Mesenchymal stem cell (in vitro differentiated cells and primary cell): ENCODE data around the gene NUDT8.

Experiments used
- DNase-seq: peaks from one replicate; pipeline ENCODE4 v3.0.0-alpha.2; 2013
- H2AFZ ChIP-seq: one replicate; pipeline ENCODE4 v1.6.1; 2013; ENCODE audit warnings: low read depth, mild to moderate bottlenecking, control low read depth, inconsistent platforms, low read length, moderate library complexity
- H2AK5ac ChIP-seq: 2 replicates; pipeline ENCODE4 v1.6.1; 2013; ENCODE audit warnings: low read length, moderate library complexity, mild to moderate bottlenecking, inconsistent platforms; ENCODE audit not compliant: severe bottlenecking
- H2BK120ac ChIP-seq: one replicate; pipeline ENCODE4 v1.6.1; 2013; ENCODE audit warnings: low read depth, mild to moderate bottlenecking, inconsistent platforms, low read length, moderate library complexity
- H2BK12ac ChIP-seq, 2 experiments: one replicate each; pipeline ENCODE4 v1.6.1; 2013; ENCODE audit warnings: inconsistent platforms in 2 of 2, low read length in 2 of 2, mild to moderate bottlenecking in 2 of 2, moderate library complexity in 2 of 2, control low read depth in 1 of 2
- H2BK15ac ChIP-seq: one replicate; pipeline ENCODE4 v1.6.1; 2013; ENCODE audit warnings: mild to moderate bottlenecking, low read depth, inconsistent platforms; ENCODE audit not compliant: poor library complexity, severe bottlenecking
- H2BK5ac ChIP-seq: 2 replicates; pipeline ENCODE4 v1.6.1; 2013; ENCODE audit warnings: low read depth, mild to moderate bottlenecking, low read length, control low read depth, inconsistent platforms; ENCODE audit not compliant: poor library complexity, severe bottlenecking
- H3K14ac ChIP-seq, 2 experiments: one replicate each; pipeline ENCODE4 v1.6.1; 2013; ENCODE audit warnings: inconsistent platforms in 2 of 2, low read length in 2 of 2, control low read depth in 1 of 2, mild to moderate bottlenecking in 1 of 2, moderate library complexity in 1 of 2
- H3K18ac ChIP-seq, 2 experiments: one replicate each; pipeline ENCODE4 v1.6.1; 2013; ENCODE audit warnings: inconsistent platforms in 2 of 2, low read length in 2 of 2, control low read depth in 1 of 2, low read depth in 1 of 2, mild to moderate bottlenecking in 1 of 2
- H3K23ac ChIP-seq, 2 experiments: one replicate each; pipeline ENCODE4 v1.6.1; 2013; ENCODE audit warnings: inconsistent platforms in 2 of 2, low read length in 2 of 2, mild to moderate bottlenecking in 2 of 2, moderate library complexity in 2 of 2, control low read depth in 1 of 2
- H3K27ac ChIP-seq: 2 replicates; pipeline ENCODE4 v1.5.1; 2013; ENCODE audit warnings: mild to moderate bottlenecking, moderate library complexity, low read length, control low read depth, inconsistent platforms; ENCODE audit not compliant: poor library complexity, severe bottlenecking
- H3K27me3 ChIP-seq, 2 experiments: 2 replicates each; pipeline versions ENCODE4 v1.6.1 to v1.7.0; 2013; ENCODE audit warnings: low read length in 2 of 2, mild to moderate bottlenecking in 2 of 2, moderate library complexity in 2 of 2, control low read depth in 1 of 2, inconsistent platforms in 1 of 2; ENCODE audit not compliant: control insufficient read depth in 1 of 2, insufficient read depth in 1 of 2
- H3K36me3 ChIP-seq, 2 experiments: 2 replicates each; pipeline versions ENCODE4 v1.6.1 to v1.7.0; 2013; ENCODE audit warnings: low read length in 2 of 2, control low read depth in 1 of 2, inconsistent platforms in 1 of 2, low read depth in 1 of 2, mild to moderate bottlenecking in 1 of 2; ENCODE audit not compliant: insufficient read depth in 2 of 2, control insufficient read depth in 1 of 2
- H3K4ac ChIP-seq, 2 experiments: one replicate each; pipeline ENCODE4 v1.6.1; 2013; ENCODE audit warnings: inconsistent platforms in 2 of 2, low read length in 2 of 2, mild to moderate bottlenecking in 2 of 2, moderate library complexity in 2 of 2, control low read depth in 1 of 2, low read depth in 1 of 2
- H3K4me1 ChIP-seq: 2 replicates; pipeline ENCODE4 v1.6.1; 2013; ENCODE audit warnings: low read depth, low read length, control low read depth; ENCODE audit not compliant: control insufficient read depth, insufficient read depth
- H3K4me2 ChIP-seq: 2 replicates; pipeline ENCODE4 v1.6.1; 2013; ENCODE audit warnings: low read length, mild to moderate bottlenecking, inconsistent platforms; ENCODE audit not compliant: poor library complexity, severe bottlenecking
- H3K4me3 ChIP-seq, 2 experiments: 2 replicates each; pipeline versions ENCODE4 v1.5.1 to v1.7.0; 2013; ENCODE audit warnings: low read length in 2 of 2, mild to moderate bottlenecking in 2 of 2, control low read depth in 1 of 2, low read depth in 1 of 2; ENCODE audit not compliant: insufficient read depth in 1 of 2
- H3K79me1 ChIP-seq: replicated peaks from 2 replicates; pipeline ENCODE4 v1.6.1; 2013; ENCODE audit warnings: mild to moderate bottlenecking, control low read depth, low read length, inconsistent platforms; ENCODE audit not compliant: poor library complexity, severe bottlenecking
- H3K9ac ChIP-seq: 2 replicates; pipeline ENCODE4 v1.7.0; 2013; ENCODE audit warnings: mild to moderate bottlenecking, low read length, moderate library complexity
- H3K9me3 ChIP-seq: 2 replicates; pipeline ENCODE4 v1.7.0; 2013; ENCODE audit warnings: mild to moderate bottlenecking, low read length; ENCODE audit not compliant: control insufficient read depth
- H4K8ac ChIP-seq: one replicate; pipeline ENCODE4 v1.6.1; 2013; ENCODE audit warnings: inconsistent platforms, mild to moderate bottlenecking, low read length, moderate library complexity
- H4K91ac ChIP-seq: one replicate; pipeline ENCODE4 v1.6.1; 2013; ENCODE audit warnings: mild to moderate bottlenecking, low read length, inconsistent platforms
- WGBS: methylation state at CpG from one replicate; pipeline ENCODE4 v1.1.7; 2013; ENCODE audit warnings: mixed read lengths; 5-methylcytosine and 5-hydroxymethylcytosine counted together

NUDT8 gene

GRCh38 chr11:67611704-67612587 is 17.8 kb downstream of the NUDT8 start:
- Histone ChIP-seq H2AFZ (no peak overlapping the region), H3K4me3 (no peak overlapping the region), H3K9me3 (no peaks in the 10 kb centered on the region), H3K27me3 (peaks cover 8 to 23% of the 10 kb centered on the region in 2 experiments), H3K4me2 (no peak overlapping the region), H2BK12ac (no peak overlapping the region), H2BK120ac (no peak overlapping the region), H3K14ac (no peak overlapping the region), H2BK15ac (no peak overlapping the region), H4K8ac (no peak overlapping the region), H2BK5ac (no peak overlapping the region), H3K4ac (no peak overlapping the region), H3K9ac (no peak overlapping the region), H3K18ac (no peak overlapping the region), H3K23ac (no peak overlapping the region), H4K91ac (peak overlapping the region; percentile 14), H3K36me3 (peaks cover 48 to 49% of the 10 kb centered on the region in 2 experiments), H3K27ac (no peak overlapping the region), H3K79me1 (peaks cover 33% of the 10 kb centered on the region), H3K4me1 (peaks cover 8% of the 10 kb centered on the region), H2AK5ac (no peak overlapping the region)
- DNase-seq, result no peak
- WGBS, result 97% methylated on average over 37 of the region's 37 CpGs

GRCh38 chr11:67611165-67611564 is 18.6 kb downstream of the NUDT8 start:
- Histone ChIP-seq H3K14ac (no peak overlapping the region), H3K9me3 (no peaks in the 10 kb centered on the region), H3K27me3 (peaks cover 3 to 15% of the 10 kb centered on the region in 2 experiments), H4K8ac (no peak overlapping the region), H2BK5ac (no peak overlapping the region), H3K36me3 (peaks cover 48 to 49% of the 10 kb centered on the region in 2 experiments), H3K4me3 (no peak overlapping the region), H3K4me1 (peaks cover 12% of the 10 kb centered on the region), H2BK120ac (no peak overlapping the region), H2AFZ (no peak overlapping the region), H3K79me1 (peaks cover 35% of the 10 kb centered on the region), H2AK5ac (no peak overlapping the region), H3K27ac (no peak overlapping the region), H3K18ac (no peak overlapping the region), H4K91ac (no peak overlapping the region), H3K4me2 (no peak overlapping the region), H2BK12ac (no peak overlapping the region), H3K9ac (no peak overlapping the region), H3K4ac (no peak overlapping the region), H2BK15ac (no peak overlapping the region), H3K23ac (no peak overlapping the region)
- WGBS, result 96% methylated on average over 14 of the region's 14 CpGs
- DNase-seq, result no peak

GRCh38 chr11:67610302-67610868 is 19.4 kb downstream of the NUDT8 start:
- Histone ChIP-seq H3K4me2 (no peak overlapping the region), H2BK15ac (no peak overlapping the region), H3K4me1 (peaks cover 13% of the 10 kb centered on the region), H3K18ac (no peak overlapping the region), H2BK5ac (no peak overlapping the region), H3K27me3 (peaks cover 0 to 7% of the 10 kb centered on the region in 2 experiments), H2AFZ (no peak overlapping the region), H3K9me3 (no peaks in the 10 kb centered on the region), H4K91ac (no peak overlapping the region), H3K4me3 (no peak overlapping the region), H3K9ac (no peak overlapping the region), H3K27ac (no peak overlapping the region), H4K8ac (no peak overlapping the region), H2BK12ac (no peak overlapping the region), H2AK5ac (no peak overlapping the region), H3K14ac (no peak overlapping the region), H3K36me3 (peaks cover 48 to 49% of the 10 kb centered on the region in 2 experiments), H3K4ac (no peak overlapping the region), H3K79me1 (peaks cover 35% of the 10 kb centered on the region), H3K23ac (no peak overlapping the region), H2BK120ac (no peak overlapping the region)
- 98% methylated on average over 15 of the region's 15 CpGs for WGBS
- DNase-seq, result no peak

GRCh38 chr11:67609316-67609715 is 20.4 kb downstream of the NUDT8 start:
- Histone ChIP-seq H3K27me3 (no peaks in the 10 kb centered on the region), H3K4me3 (no peak overlapping the region), H3K14ac (no peak overlapping the region), H3K23ac (no peak overlapping the region), H4K91ac (no peak overlapping the region), H2BK15ac (no peak overlapping the region), H2AK5ac (no peak overlapping the region), H3K79me1 (peaks cover 35% of the 10 kb centered on the region), H3K9ac (no peak overlapping the region), H4K8ac (no peak overlapping the region), H3K4me1 (peaks cover 13% of the 10 kb centered on the region), H3K18ac (no peak overlapping the region), H2AFZ (no peak overlapping the region), H3K36me3 (peaks cover 48 to 49% of the 10 kb centered on the region in 2 experiments), H3K9me3 (no peaks in the 10 kb centered on the region), H2BK120ac (no peak overlapping the region), H3K4ac (no peak overlapping the region), H2BK12ac (no peak overlapping the region), H3K27ac (no peak overlapping the region), H3K4me2 (no peak overlapping the region), H2BK5ac (no peak overlapping the region)
- 96% methylated on average over 9 of the region's 10 CpGs for WGBS
- no peak for DNase-seq
